ENCODE results near the gene KLK12.

The KLK12 gene

GRCh38 chr19:51007488-51007887 lies 27.3 kb downstream of the KLK12 start:
- no peaks in the 10 kb centered on the region for H3K79me2 ChIP-seq (ENCODE audit: insufficient read depth, low read depth)
- H3K27me3 ChIP-seq (ENCODE audit: insufficient read depth, low read depth), result 0 out of 2 replicates have a peak, but pooled peaks cover 2% of the 10 kb centered on the region
- no peak overlapping the region for H3K27ac ChIP-seq
- no peak overlapping the region for H3K4me2 ChIP-seq
- H3K36me3 ChIP-seq (ENCODE audit: insufficient read depth), result no peaks in the 10 kb centered on the region
- no peak overlapping the region for H3K4me3 ChIP-seq (IDR thresholded peaks at IDR 0.05; ENCODE audit: insufficient read depth, low read depth, low read length)
- no peaks in the 10 kb centered on the region for H4K20me1 ChIP-seq (ENCODE audit: insufficient read depth)
- no peak overlapping the region for H2AFZ ChIP-seq (ENCODE audit: low read depth)
- H3K4me1 ChIP-seq (ENCODE audit: low read depth, poor library complexity, severe bottlenecking), result no peaks in the 10 kb centered on the region
- no peak overlapping the region for H3K9ac ChIP-seq
- TF ChIP-seq CTCF (conservative IDR thresholded peaks at IDR 0.05; ENCODE audit: low read depth, low read length), result no peak

GRCh38 chr19:51006406-51006805 lies 28.4 kb downstream of the KLK12 start:
- H3K36me3 ChIP-seq (ENCODE audit: insufficient read depth), result no peaks in the 10 kb centered on the region

GRCh38 chr19:51005248-51005647 lies 29.6 kb downstream of the KLK12 start:
- Histone ChIP-seq H2AFZ (ENCODE audit: low read depth) (no peak overlapping the region), H3K27me3 (ENCODE audit: insufficient read depth, low read depth) (0 out of 2 replicates have a peak, but pooled peaks cover 2% of the 10 kb centered on the region), H3K79me2 (ENCODE audit: insufficient read depth, low read depth) (no peaks in the 10 kb centered on the region), H3K4me2 (no peak overlapping the region), H3K4me3 (IDR thresholded peaks at IDR 0.05; ENCODE audit: insufficient read depth, low read depth, low read length) (no peak overlapping the region), H3K4me1 (ENCODE audit: low read depth, poor library complexity, severe bottlenecking) (no peaks in the 10 kb centered on the region), H3K27ac (no peak overlapping the region), H4K20me1 (ENCODE audit: insufficient read depth) (no peaks in the 10 kb centered on the region), H3K36me3 (ENCODE audit: insufficient read depth) (no peaks in the 10 kb centered on the region), H3K9ac (no peak overlapping the region)
- TF ChIP-seq CTCF (conservative IDR thresholded peaks at IDR 0.05; ENCODE audit: low read depth, low read length), result no peak

More at GRCh38 chr19:51006406-51006805, 28.4 kb downstream of the KLK12 start:
- no peak overlapping the region for H3K9ac ChIP-seq
- no peak overlapping the region for H3K4me3 ChIP-seq (IDR thresholded peaks at IDR 0.05; ENCODE audit: insufficient read depth, low read depth, low read length)
- H4K20me1 ChIP-seq (ENCODE audit: insufficient read depth), result no peaks in the 10 kb centered on the region
- TF ChIP-seq CTCF (conservative IDR thresholded peaks at IDR 0.05; ENCODE audit: low read depth, low read length), result no peak
- no peaks in the 10 kb centered on the region for H3K79me2 ChIP-seq (ENCODE audit: insufficient read depth, low read depth)
- H3K4me2 ChIP-seq, result no peak overlapping the region
- H3K4me1 ChIP-seq (ENCODE audit: low read depth, poor library complexity, severe bottlenecking), result no peaks in the 10 kb centered on the region
- 0 out of 2 replicates have a peak, but pooled peaks cover 2% of the 10 kb centered on the region for H3K27me3 ChIP-seq (ENCODE audit: insufficient read depth, low read depth)
- no peak overlapping the region for H3K27ac ChIP-seq
- H2AFZ ChIP-seq (ENCODE audit: low read depth), result no peak overlapping the region

- Histone ChIP-seq H3K4me2 (no peak overlapping the region), H2AFZ (ENCODE audit: low read depth) (no peak overlapping the region), H3K79me2 (ENCODE audit: insufficient read depth, low read depth) (no peaks in the 10 kb centered on the region), H4K20me1 (ENCODE audit: insufficient read depth) (no peaks in the 10 kb centered on the region), H3K9ac (no peak overlapping the region), H3K27me3 (ENCODE audit: insufficient read depth, low read depth) (0 out of 2 replicates have a peak, but pooled peaks cover 2% of the 10 kb centered on the region), H3K27ac (no peak overlapping the region), H3K4me1 (ENCODE audit: low read depth, poor library complexity, severe bottlenecking) (no peaks in the 10 kb centered on the region), H3K36me3 (ENCODE audit: insufficient read depth) (no peaks in the 10 kb centered on the region), H3K4me3 (IDR thresholded peaks at IDR 0.05; ENCODE audit: insufficient read depth, low read depth, low read length) (no peak overlapping the region)
- no peak for TF ChIP-seq CTCF (conservative IDR thresholded peaks at IDR 0.05; ENCODE audit: low read depth, low read length)
These were observed 31.5 kb downstream of the KLK12 start for GRCh38 chr19:51003316-51003715.
